Endodermal cell (in vitro differentiated cells): ENCODE data around the gene SRRM4. TPM values are rescaled to one million over a fixed set of nuclear protein-coding genes. Genes with fewer than 3 reads are reported as not detected.
A peak's percentile ranks its signal among the peaks of the same experiment; 100 is the strongest.

Source experiments
- DNase-seq: peaks from one replicate; pipeline ENCODE4 v3.0.0-alpha.2; 2017
- H3K27ac ChIP-seq: 2 replicates; pipeline ENCODE4 v1.5.1; 2013; ENCODE audit warnings: mild to moderate bottlenecking, low read depth, low read length, moderate library complexity
- H3K27me3 ChIP-seq: 2 replicates; pipeline ENCODE4 v1.6.1; 2013; ENCODE audit warnings: mild to moderate bottlenecking, low read length, moderate library complexity; ENCODE audit not compliant: insufficient read depth, control insufficient read depth, poor library complexity, severe bottlenecking
- H3K36me3 ChIP-seq: 2 replicates; pipeline ENCODE4 v1.7.0; 2013; ENCODE audit warnings: mild to moderate bottlenecking, low read length, moderate library complexity; ENCODE audit not compliant: control insufficient read depth, insufficient read depth
- H3K4me1 ChIP-seq: one replicate; pipeline ENCODE4 v1.7.0; 2013; ENCODE audit warnings: low read length; ENCODE audit not compliant: control insufficient read depth, insufficient read depth
- H3K4me3 ChIP-seq: 2 replicates; pipeline ENCODE4 v1.5.1; 2013; ENCODE audit warnings: mild to moderate bottlenecking, low read length, moderate library complexity
- H3K9ac ChIP-seq: 2 replicates; pipeline ENCODE4 v1.6.1; 2013; ENCODE audit warnings: mild to moderate bottlenecking, low read length, moderate library complexity; ENCODE audit not compliant: poor library complexity, severe bottlenecking; ENCODE audit errors: extremely low read depth
- H3K9me3 ChIP-seq: 2 replicates; pipeline ENCODE4 v1.6.1; 2013; ENCODE audit warnings: mild to moderate bottlenecking, low read length, moderate library complexity; ENCODE audit not compliant: control insufficient read depth
- H3K27ac Mint-ChIP-seq: 2 replicates; pipeline ENCODE4 v1.8.0; 2020; ENCODE audit warnings: mixed read lengths
- H3K27me3 Mint-ChIP-seq: 2 replicates; pipeline ENCODE4 v1.8.0; 2021; ENCODE audit warnings: mild to moderate bottlenecking, mixed read lengths; ENCODE audit not compliant: insufficient read depth
- H3K36me3 Mint-ChIP-seq: 2 replicates; pipeline ENCODE4 v1.8.0; 2020; ENCODE audit warnings: low read depth, mixed read lengths
- H3K4me1 Mint-ChIP-seq: 2 replicates; pipeline ENCODE4 v1.8.0; 2020; ENCODE audit warnings: mixed read lengths
- H3K4me3 Mint-ChIP-seq: 2 replicates; pipeline ENCODE4 v1.8.0; 2020; ENCODE audit warnings: mild to moderate bottlenecking, moderate library complexity, mixed read lengths
- H3K9me3 Mint-ChIP-seq: 2 replicates; pipeline ENCODE4 v1.8.0; 2020; ENCODE audit warnings: mild to moderate bottlenecking, mixed read lengths
- CTCF ChIP-seq: fragments of 200-600 bp; sonication (generic); conservative IDR thresholded peaks from 2 replicates; pipeline ENCODE4 v1.5.0; 2021; ENCODE audit warnings: antibody characterized with exemption, mild to moderate bottlenecking
- WGBS, 2 experiments: methylation state at CpG; one replicate each; pipeline versions ENCODE4 v1.1.5 to v1.1.7; 2013; ENCODE audit warnings: missing lambda C conversion rate in 2 of 2, mixed read lengths in 1 of 2; ENCODE audit not compliant: insufficient coverage in 1 of 2, insufficient read length in 1 of 2; 5-methylcytosine and 5-hydroxymethylcytosine counted together
- total RNA-seq, 2 donors: library from RNA; stranded (reverse); fragmentation: NEBNext Ultra II Directional in 1 of 2; extraction: Animal tissue kit (Norgen Biotek cat#: 25700) in 1 of 2; gene quantifications; 2 replicates in 1 of 2; 3 replicates in 1 of 2; pipeline ENCODE4 v1.2.1, GENCODE V29; 2021

SRRM4 gene
- total RNA-seq, 2 donors from 2014 or later: 0.44 to 0.71 TPM

GRCh38 chr12:119151445-119152026, 170.2 kb downstream of the SRRM4 start:
- Histone ChIP-seq H3K9ac (no peak overlapping the region), H3K27ac (no peak overlapping the region), H3K36me3 (no peaks in the 10 kb centered on the region), H3K27me3 (no peaks in the 10 kb centered on the region), H3K9me3 (peaks cover 14% of the 10 kb centered on the region), H3K4me1 (no peaks in the 10 kb centered on the region), H3K4me3 (no peak overlapping the region)
- H3K4me3 Mint-ChIP-seq: no peak overlapping the region
- H3K4me1 Mint-ChIP-seq: peaks cover 12% of the 10 kb centered on the region
- no peak for TF ChIP-seq CTCF
- DNase-seq: no peak
- WGBS, 2 experiments: 92% methylated on average over 1 of the region's 1 CpG; no CpG with 5 or more reads in 1 of the 2 experiments
- peaks cover 15% of the 10 kb centered on the region for H3K36me3 Mint-ChIP-seq
- no peak overlapping the region for H3K27ac Mint-ChIP-seq
- peaks cover 9% of the 10 kb centered on the region for H3K9me3 Mint-ChIP-seq
- peaks cover 2% of the 10 kb centered on the region for H3K27me3 Mint-ChIP-seq

GRCh38 chr12:119153477-119154434, 172.4 kb downstream of the SRRM4 start:
- Histone ChIP-seq H3K27ac (no peak overlapping the region), H3K36me3 (no peaks in the 10 kb centered on the region), H3K27me3 (no peaks in the 10 kb centered on the region), H3K4me1 (no peaks in the 10 kb centered on the region), H3K4me3 (peak overlapping the region; percentile 76), H3K9me3 (peaks cover 14% of the 10 kb centered on the region), H3K9ac (peak overlapping the region; percentile 73)
- 38 to 65% methylated on average over 6 to 49 of the region's 49 CpGs for WGBS, 2 experiments
- Mint-ChIP-seq H3K4me1 (peaks cover 12% of the 10 kb centered on the region), H3K27ac (peak overlapping the region; percentile 100), H3K4me3 (peak overlapping the region; percentile 84), H3K27me3 (peaks cover 2% of the 10 kb centered on the region), H3K9me3 (peaks cover 9% of the 10 kb centered on the region), H3K36me3 (peaks cover 15% of the 10 kb centered on the region)
- peak; percentile 100 for DNase-seq
- peak; percentile 27 for TF ChIP-seq CTCF

GRCh38 chr12:119154435-119154818, 173.1 kb downstream of the SRRM4 start:
- no peaks in the 10 kb centered on the region for H3K4me1 ChIP-seq
- Mint-ChIP-seq H3K4me1 (peaks cover 12% of the 10 kb centered on the region), H3K27ac (peak overlapping the region; percentile 100), H3K9me3 (peaks cover 9% of the 10 kb centered on the region), H3K4me3 (peak overlapping the region; percentile 84), H3K36me3 (peaks cover 15% of the 10 kb centered on the region), H3K27me3 (peaks cover 4% of the 10 kb centered on the region)
- no peaks in the 10 kb centered on the region for H3K27me3 ChIP-seq
- peak overlapping the region; percentile 76 for H3K4me3 ChIP-seq
- no peak for TF ChIP-seq CTCF
- DNase-seq: peak; percentile 100
- H3K9ac ChIP-seq: peak overlapping the region; percentile 73
- peaks cover 14% of the 10 kb centered on the region for H3K9me3 ChIP-seq
- no peak overlapping the region for H3K27ac ChIP-seq
- H3K36me3 ChIP-seq: no peaks in the 10 kb centered on the region
- WGBS, 2 experiments: 53 to 80% methylated on average over 1 to 10 of the region's 11 CpGs
